Stimulated activated CD8-positive, alpha-beta memory T cell treated with anti-CD3 and anti-CD28 coated beads, Interleukin-7, amount 100 ng/mL, for 1 hour (primary cell): ENCODE results near the gene LCORL.
"Not testable (repeated sequence)": the region's sequence is repeated elsewhere in the genome, so short reads cannot be mapped to it uniquely, and the experiment has no call there.

Experiments used
- DNase-seq, 2 donors: peaks; one replicate each; pipeline ENCODE4 v3.0.0-alpha.2; 2020; ENCODE audit warnings: low read depth in 2 of 2

LCORL gene

DNA sequence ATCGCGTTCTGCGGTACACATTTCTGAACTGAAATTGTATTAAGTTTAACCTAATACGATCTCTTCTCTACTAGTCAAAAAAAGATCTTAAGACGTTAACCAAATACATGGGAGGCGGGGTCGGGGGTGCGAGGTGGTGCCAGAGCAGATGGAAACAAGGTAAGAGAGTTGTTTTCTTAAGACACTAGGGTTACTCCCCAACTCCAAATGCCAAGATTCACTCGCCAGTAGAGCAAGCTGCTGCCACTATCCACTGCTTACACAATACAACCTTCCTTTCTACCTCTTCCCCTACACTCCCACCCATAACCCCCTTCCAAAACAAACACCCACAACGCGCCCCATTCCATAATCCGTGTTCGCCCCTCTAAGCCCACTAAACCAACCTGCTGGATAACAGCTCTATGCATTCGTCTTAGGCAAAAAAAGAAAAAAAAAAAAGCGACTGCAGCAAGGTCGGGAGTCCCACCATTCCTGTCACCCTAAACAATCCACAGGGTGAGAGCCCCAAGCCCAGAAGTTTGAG is 1.3 kb downstream of the LCORL start:
- peak in 1 of 2 donors; percentile 5 for DNase-seq

- DNase-seq: no peak
Observed at GRCh38 chr4:18014269-18014668, 7.3 kb downstream of the LCORL start.

DNA sequence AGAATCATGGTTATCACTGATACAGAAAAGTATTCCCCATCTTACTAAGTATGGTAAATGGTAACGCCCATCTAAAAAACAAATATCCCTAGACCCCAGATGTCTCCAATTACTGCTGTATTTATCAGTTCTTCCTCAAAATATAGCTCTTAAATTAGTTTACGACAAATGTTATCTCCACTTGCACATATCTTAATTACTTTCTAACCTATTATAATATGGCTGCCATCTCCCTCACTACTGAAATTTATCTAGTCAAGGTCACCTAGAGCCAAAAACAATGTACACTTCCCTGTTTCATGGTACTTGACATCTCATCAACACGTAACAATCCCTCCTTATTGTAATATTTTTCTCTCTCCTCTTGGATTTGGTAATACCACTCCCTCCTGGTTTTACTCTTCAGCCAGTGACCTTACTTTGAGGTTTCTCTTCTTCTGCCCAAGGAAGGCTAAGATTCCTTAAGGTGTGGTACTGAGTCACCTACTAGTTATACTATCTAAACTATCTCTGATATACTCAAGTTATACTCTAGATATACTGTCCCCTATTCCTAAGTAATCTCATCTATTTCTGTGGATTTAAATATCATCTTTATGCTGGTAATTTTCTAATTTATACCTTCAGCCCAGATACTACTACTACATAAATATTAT is 8.6 kb downstream of the LCORL start:
- DNase-seq: no peak

- DNase-seq: no peak
Observed at GRCh38 chr4:18012134-18012806, 9.3 kb downstream of the LCORL start.

- DNase-seq: no peak
Observed at GRCh38 chr4:18007625-18008024, 13.9 kb downstream of the LCORL start.

- not testable (repeated sequence) for DNase-seq
Observed at GRCh38 chr4:18006432-18006831, 15.1 kb downstream of the LCORL start.

- no peak for DNase-seq
Observed at GRCh38 chr4:17997129-17997528, 24.4 kb downstream of the LCORL start.

DNA sequence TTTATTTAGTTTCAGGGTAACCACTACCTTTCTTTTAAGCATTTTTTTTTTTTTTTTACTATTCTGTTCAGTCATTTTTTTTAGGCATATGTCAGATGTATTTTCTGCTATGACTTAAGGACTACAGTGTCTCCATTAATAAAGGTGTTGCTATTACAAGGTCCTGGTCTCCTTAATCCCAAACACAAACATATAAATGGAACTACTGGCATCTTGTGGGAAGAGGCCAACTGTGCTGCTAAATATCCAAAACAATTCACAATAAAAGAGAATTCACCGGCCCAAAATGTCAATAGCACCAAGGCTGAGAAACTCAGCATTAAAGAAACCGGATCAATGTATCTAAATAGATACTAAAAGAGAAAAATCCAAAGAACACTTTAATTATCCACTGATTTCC is 26.4 kb downstream of the LCORL start:
- DNase-seq: no peak

GRCh38 chr4:17985832-17986231 is 35.7 kb downstream of the LCORL start:
- DNase-seq: no peak

- no peak for DNase-seq
Observed at GRCh38 chr4:17981063-17981462, 40.5 kb downstream of the LCORL start.

GRCh38 chr4:17968721-17969120 is 52.8 kb downstream of the LCORL start:
- no peak for DNase-seq

DNA sequence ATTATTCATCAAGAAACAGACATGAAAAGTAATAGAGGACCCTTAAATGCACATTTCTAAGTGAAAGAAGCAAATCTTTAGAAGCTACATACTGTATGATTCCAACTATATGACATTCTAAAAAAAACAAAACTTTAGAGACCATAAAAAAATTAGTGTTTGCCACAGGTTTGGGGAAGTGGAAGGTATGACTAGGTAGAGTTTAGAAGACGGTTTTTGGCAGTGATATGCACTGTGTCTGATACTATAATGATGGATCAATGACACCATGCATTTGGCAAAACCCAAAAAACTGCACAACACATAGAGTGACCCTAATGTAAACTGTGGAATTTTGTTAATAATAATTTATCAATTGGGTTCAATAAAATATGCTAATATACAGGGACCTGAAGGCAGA is 54.5 kb downstream of the LCORL start:
- DNase-seq: no peak

DNA sequence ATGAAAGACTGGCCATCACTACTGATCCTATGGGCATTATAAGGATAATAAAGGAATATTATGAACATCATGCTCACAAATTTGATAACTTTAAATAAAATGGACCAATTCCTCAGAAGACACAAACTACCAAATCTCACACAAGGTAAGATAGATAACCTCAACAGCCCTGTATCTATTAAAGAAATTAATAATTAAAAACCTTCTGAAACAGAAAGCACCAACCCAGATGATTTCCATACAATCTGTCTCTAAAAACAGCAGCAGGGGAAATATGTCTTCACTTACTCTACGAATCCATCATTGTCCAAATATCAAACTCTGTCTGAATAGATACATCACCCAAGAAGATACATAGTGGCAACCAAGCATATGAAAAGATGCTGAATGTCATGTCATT is 55.2 kb downstream of the LCORL start:
- DNase-seq: no peak

- no peak for DNase-seq
Observed at GRCh38 chr4:17964576-17964975, 57.0 kb downstream of the LCORL start.

- no peak for DNase-seq
Observed at GRCh38 chr4:17962171-17962570, 59.4 kb downstream of the LCORL start.

DNA sequence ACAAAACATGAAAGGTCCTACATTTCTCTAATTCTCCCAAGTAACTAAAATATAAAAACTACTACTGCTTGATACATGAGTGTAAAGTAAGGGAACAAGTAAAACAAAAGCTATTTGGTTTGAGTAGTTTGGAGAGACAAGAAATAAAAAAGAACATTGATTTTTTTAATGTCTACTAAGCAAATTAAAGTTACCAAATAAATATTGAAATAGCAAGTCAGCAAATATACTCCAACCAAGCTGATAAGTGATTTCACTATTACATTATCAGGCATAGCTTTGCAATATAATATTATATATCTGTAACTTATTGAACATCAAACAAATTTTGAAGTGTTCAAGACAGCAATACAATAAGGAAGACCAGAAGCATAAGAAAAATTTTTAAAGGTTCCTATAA is 60.3 kb downstream of the LCORL start:
- DNase-seq: no peak

DNA sequence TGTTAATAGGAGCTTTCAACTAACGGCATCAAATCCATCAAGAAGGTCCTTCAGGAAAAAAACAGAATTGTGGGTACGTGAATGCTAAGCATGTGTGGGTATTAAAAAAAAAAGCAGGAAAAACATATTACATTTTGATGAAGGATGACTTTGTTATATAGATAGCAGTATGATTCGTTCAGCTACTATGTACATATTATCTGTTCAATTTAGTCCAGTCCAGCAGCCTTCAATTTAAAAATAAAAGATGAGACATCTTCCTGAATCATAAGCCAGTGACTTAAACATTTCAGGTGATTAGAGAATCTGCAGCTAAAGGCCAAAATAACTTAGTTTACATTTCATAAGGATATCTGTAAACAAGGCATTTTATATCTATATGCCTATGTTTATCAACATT is 63.4 kb downstream of the LCORL start:
- DNase-seq: no peak

GRCh38 chr4:17957688-17958087 is 63.9 kb downstream of the LCORL start:
- DNase-seq: no peak

- no peak for DNase-seq
Observed at GRCh38 chr4:17956245-17956644, 65.3 kb downstream of the LCORL start.

DNA sequence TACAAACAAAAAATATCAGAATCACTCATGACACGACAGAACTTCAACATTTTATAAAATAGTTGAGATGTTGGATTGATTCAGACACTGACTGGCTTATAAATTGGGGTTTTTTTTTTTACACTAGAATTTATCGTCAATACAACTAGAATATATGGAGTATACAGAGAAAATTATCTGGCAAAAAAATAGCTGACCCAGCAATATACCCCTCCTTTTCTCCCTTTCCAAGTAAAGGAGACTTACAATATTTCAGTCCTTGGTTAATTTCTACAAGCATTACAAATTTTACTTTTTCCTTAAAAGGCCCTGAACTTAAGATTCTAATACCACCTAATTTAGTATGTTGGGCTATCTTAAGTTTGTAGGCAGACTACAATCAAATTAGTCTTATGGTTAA is 76.3 kb downstream of the LCORL start:
- DNase-seq: no peak

DNA sequence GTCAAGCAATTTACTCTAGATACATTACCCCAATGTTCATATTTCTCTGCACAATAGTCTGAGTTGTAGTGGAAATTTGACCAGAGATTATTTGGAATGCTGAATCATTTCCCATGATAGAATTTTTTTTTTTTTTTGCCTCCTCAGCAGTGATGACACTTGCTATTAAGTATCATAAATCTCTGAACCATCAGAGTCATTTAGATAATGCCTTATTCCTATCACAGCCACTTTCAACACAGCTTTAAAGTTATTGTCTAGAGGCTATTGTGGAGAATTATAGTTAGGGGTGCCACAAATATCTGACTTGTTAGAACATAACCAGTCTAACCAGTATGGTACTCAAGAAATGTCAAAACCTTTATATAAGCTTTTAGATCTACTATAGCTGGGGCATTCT is 79.8 kb downstream of the LCORL start:
- no peak for DNase-seq

- DNase-seq: no peak
Observed at GRCh38 chr4:17939054-17939453, 82.5 kb downstream of the LCORL start.

- DNase-seq: no peak
Observed at GRCh38 chr4:17934286-17934685, 87.3 kb downstream of the LCORL start.

DNA sequence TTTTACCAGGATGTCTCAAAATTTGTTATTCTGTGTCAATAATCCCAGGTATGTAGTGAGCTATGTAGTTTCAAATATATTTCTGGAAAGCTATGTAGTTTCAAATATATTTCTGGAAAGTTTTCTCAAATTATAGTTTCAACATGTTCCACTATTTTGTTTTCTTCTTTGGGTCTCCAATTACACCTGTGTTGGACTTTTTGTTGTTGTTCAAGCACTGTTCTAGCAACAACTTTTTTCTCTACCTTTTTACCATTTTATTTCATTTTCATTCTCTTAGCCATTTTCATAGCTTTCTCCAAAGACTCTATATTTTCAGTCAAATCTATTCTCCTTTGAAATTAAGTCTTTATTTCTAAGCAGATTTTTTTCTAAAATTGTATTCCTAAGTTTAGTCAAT is 88.4 kb downstream of the LCORL start:
- no peak for DNase-seq
